Liver (tissue), 9 donors: Measurements from ENCODE around the gene PRSS12. TPM values are rescaled to one million over a fixed set of nuclear protein-coding genes. Genes with fewer than 3 reads are reported as not detected.

Experiments
- DNase-seq: peaks from one replicate; pipeline ENCODE4 v3.0.0-alpha.2; 2017; ENCODE audit warnings: low spot score
- H3K27ac ChIP-seq, 2 donors: one replicate each; pipeline ENCODE4 v1.7.0; 2013; ENCODE audit warnings: inconsistent platforms in 2 of 2, low read length in 2 of 2, control low read depth in 1 of 2, low read depth in 1 of 2, mild to moderate bottlenecking in 1 of 2
- H3K27me3 ChIP-seq, 4 donors: one replicate each; pipeline versions ENCODE4 v1.6.1 to v1.7.0; 2013; ENCODE audit warnings: low read length in 3 of 4, inconsistent platforms in 1 of 4, mild to moderate bottlenecking in 1 of 4, moderate library complexity in 1 of 4; ENCODE audit not compliant: control insufficient read depth in 4 of 4, insufficient read depth in 4 of 4
- H3K36me3 ChIP-seq, 4 donors: one replicate each; pipeline versions ENCODE4 v1.6.1 to v1.7.0; 2013; ENCODE audit warnings: low read length in 3 of 4, mild to moderate bottlenecking in 3 of 4, low read depth in 1 of 4, moderate library complexity in 1 of 4; ENCODE audit not compliant: control insufficient read depth in 4 of 4, insufficient read depth in 3 of 4
- H3K4me1 ChIP-seq, 4 donors: one replicate each; pipeline versions ENCODE4 v1.6.1 to v1.7.0; 2013; ENCODE audit warnings: low read length in 3 of 4, mild to moderate bottlenecking in 3 of 4, moderate library complexity in 1 of 4; ENCODE audit not compliant: control insufficient read depth in 4 of 4, insufficient read depth in 4 of 4
- H3K4me3 ChIP-seq, 3 donors: one replicate each; pipeline versions ENCODE4 v1.6.1 to v1.7.0; 2013; ENCODE audit warnings: low read length in 3 of 3, control low read depth in 1 of 3, low read depth in 1 of 3, mild to moderate bottlenecking in 1 of 3
- H3K9ac ChIP-seq, 2 donors: one replicate each; pipeline ENCODE4 v1.7.0; 2013; ENCODE audit warnings: low read length in 2 of 2, mild to moderate bottlenecking in 2 of 2, moderate library complexity in 2 of 2, control low read depth in 1 of 2, low read depth in 1 of 2
- H3K9me3 ChIP-seq, 4 donors: one replicate each; pipeline versions ENCODE4 v1.6.1 to v1.7.0; 2013; ENCODE audit warnings: low read length in 3 of 4; ENCODE audit not compliant: control insufficient read depth in 4 of 4
- CTCF ChIP-seq: fragments of 150-350 bp; IDR thresholded peaks from 2 replicates; pipeline ENCODE4 v1.5.1; 2017; ENCODE audit warnings: improper control_type of control experiment, low read depth, low read length; ENCODE audit not compliant: missing input control
- EGR1 ChIP-seq, 2 donors: IDR thresholded peaks; 2 replicates each; pipeline ENCODE4 v1.6.1; 2016 to 2018; ENCODE audit warnings: antibody characterized with exemption in 2 of 2, low read depth in 2 of 2
- FOXA1 ChIP-seq: IDR thresholded peaks from 2 replicates; pipeline ENCODE4 v1.6.1; 2016; ENCODE audit warnings: antibody characterized with exemption
- FOXA2 ChIP-seq: IDR thresholded peaks from 2 replicates; pipeline ENCODE4 v1.6.1; 2016; ENCODE audit warnings: antibody characterized with exemption
- GABPA ChIP-seq, 2 donors: IDR thresholded peaks in 1 of 2; conservative IDR thresholded peaks in 1 of 2; 2 replicates each; pipeline ENCODE4 v1.6.1; 2016; ENCODE audit warnings: antibody characterized with exemption in 2 of 2, mild to moderate bottlenecking in 1 of 2, moderate library complexity in 1 of 2
- HNF4A ChIP-seq, 2 donors: conservative IDR thresholded peaks; 2 replicates each; pipeline ENCODE4 v1.6.1; 2016; ENCODE audit warnings: antibody characterized with exemption in 2 of 2, mild to moderate bottlenecking in 2 of 2
- HNF4G ChIP-seq: IDR thresholded peaks from 2 replicates; pipeline ENCODE4 v1.6.1; 2016; ENCODE audit warnings: antibody characterized with exemption
- JUND ChIP-seq, 2 donors: IDR thresholded peaks; 2 replicates each; pipeline ENCODE4 v1.6.1; 2016; ENCODE audit warnings: antibody characterized with exemption in 2 of 2
- RAD21 ChIP-seq, 2 donors: IDR thresholded peaks; 2 replicates each; pipeline ENCODE4 v1.6.1; 2016; ENCODE audit warnings: antibody characterized with exemption in 2 of 2, mild to moderate bottlenecking in 2 of 2
- RXRA ChIP-seq, 2 donors: IDR thresholded peaks; 2 replicates each; pipeline ENCODE4 v1.6.1; 2017 to 2018; ENCODE audit warnings: antibody characterized with exemption in 2 of 2, mild to moderate bottlenecking in 1 of 2
- SP1 ChIP-seq: IDR thresholded peaks from 2 replicates; pipeline ENCODE4 v1.6.1; 2018; ENCODE audit warnings: antibody characterized with exemption, mild to moderate bottlenecking
- TAF1 ChIP-seq: conservative IDR thresholded peaks from 2 replicates; pipeline ENCODE4 v1.6.1; 2016; ENCODE audit warnings: antibody characterized with exemption, mild to moderate bottlenecking
- YY1 ChIP-seq: IDR thresholded peaks from 2 replicates; pipeline ENCODE4 v1.6.1; 2016; ENCODE audit warnings: antibody characterized with exemption, mild to moderate bottlenecking
- ZBTB33 ChIP-seq: IDR thresholded peaks from 2 replicates; pipeline ENCODE4 v1.6.1; 2016; ENCODE audit warnings: antibody characterized with exemption
- WGBS: extraction: QIAGEN DNeasy Blood & Tissue Kit; methylation state at CpG from one replicate; pipeline ENCODE4 v1.1.7; 2013; 5-methylcytosine and 5-hydroxymethylcytosine counted together
- polyA plus RNA-seq, 2 donors: library from polyadenylated mRNA; stranded (reverse) in 1 of 2; unstranded in 1 of 2; fragments of 200-250 nt in 1 of 2; fragments of >200 nt in 1 of 2; fragmentation: Nextera tagmentation in 1 of 2; extraction: Ambion mirVana in 1 of 2; gene quantifications; one replicate each; pipeline versions ENCODE4 v1.2.1 to v1.2.3, GENCODE V29; 2013 to 2015
- total RNA-seq, 2 donors: library from RNA; depleted of rRNA; stranded (reverse); fragments of >200 nt; gene quantifications; one replicate each; pipeline ENCODE4 v1.2.3, GENCODE V29; 2014
- TF ChIP-seq, protein P1 (sequence below): IDR thresholded peaks from 2 replicates; pipeline ENCODE4 v1.6.1; 2016; ENCODE audit warnings: antibody characterized with exemption
- TF ChIP-seq, protein P2 (sequence below): IDR thresholded peaks from 2 replicates; pipeline ENCODE4 v1.6.1; 2016; ENCODE audit warnings: antibody characterized with exemption, mild to moderate bottlenecking
- donor health status: healthy.
- donor health status: healthy.
- donor health status: healthy.
- donor health status: healthy.
- donor health status: healthy.

PRSS12 gene
- total and polyA plus RNA-seq, 4 donors: 0.07 to 0.25 (median 0.10) TPM

DNA sequence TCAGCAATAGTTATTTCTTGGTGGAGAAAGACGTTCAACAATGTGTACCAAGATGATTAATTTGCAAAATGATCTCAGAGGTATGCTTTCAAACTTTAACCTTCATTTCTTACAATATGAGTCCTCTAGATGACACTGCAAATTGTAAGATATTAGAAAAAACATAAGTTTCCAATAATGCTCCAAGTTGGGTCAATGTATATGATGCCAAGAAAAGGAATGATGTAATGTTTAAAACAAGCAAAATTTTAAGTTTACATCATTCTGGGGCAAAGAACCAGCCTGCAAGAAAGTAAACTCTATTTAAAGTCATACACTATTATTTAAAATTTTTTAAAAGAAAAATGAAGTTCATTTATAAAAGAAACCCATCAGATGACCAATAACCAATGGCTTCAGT, 56.1 kb downstream of the PRSS12 start:
- Histone ChIP-seq H3K4me1 (no peaks in the 10 kb centered on the region), H3K36me3 (no peaks in the 10 kb centered on the region), H3K9ac (no peak overlapping the region), H3K27ac (no peak overlapping the region), H3K9me3 (no peaks in the 10 kb centered on the region), H3K4me3 (no peak overlapping the region), H3K27me3 (no peaks in the 10 kb centered on the region)
- WGBS: 87% methylated on average over 1 of the region's 1 CpG
- TF ChIP-seq HNF4G (no peak), EGR1 (IDR thresholded peaks at IDR 0.05; ENCODE audit: low read depth in 2 of 2) (no peak), FOXA1 (no peak), RAD21 (IDR thresholded peaks at IDR 0.05) (no peak), TAF1 (no peak), GABPA (IDR thresholded peaks at IDR 0.05 in 1 of 2, conservative IDR thresholded peaks at IDR 0.05 in 1 of 2) (no peak), RXRA (IDR thresholded peaks at IDR 0.05) (no peak)
- TF ChIP-seq, protein P1, sequence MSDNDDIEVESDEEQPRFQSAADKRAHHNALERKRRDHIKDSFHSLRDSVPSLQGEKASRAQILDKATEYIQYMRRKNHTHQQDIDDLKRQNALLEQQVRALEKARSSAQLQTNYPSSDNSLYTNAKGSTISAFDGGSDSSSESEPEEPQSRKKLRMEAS: no peak
- no peak for DNase-seq

- Histone ChIP-seq H3K4me1 (peaks cover 0 to 14% (median 11%) of the 10 kb centered on the region in 4 donors), H3K27ac (no peak overlapping the region), H3K9me3 (no peaks in the 10 kb centered on the region), H3K36me3 (no peaks in the 10 kb centered on the region), H3K9ac (no peak overlapping the region), H3K4me3 (no peak overlapping the region), H3K27me3 (no peaks in the 10 kb centered on the region)
- WGBS: 87% methylated on average over 2 of the region's 2 CpGs
- no peak for DNase-seq
- TF ChIP-seq YY1 (no peak), SP1 (no peak), EGR1 (IDR thresholded peaks at IDR 0.05; ENCODE audit: low read depth in 2 of 2) (no peak), ZBTB33 (no peak), FOXA2 (no peak), GABPA (IDR thresholded peaks at IDR 0.05 in 1 of 2, conservative IDR thresholded peaks at IDR 0.05 in 1 of 2) (no peak), FOXA1 (no peak), HNF4A (conservative IDR thresholded peaks at IDR 0.05) (no peak), RAD21 (IDR thresholded peaks at IDR 0.05) (no peak), HNF4G (no peak), RXRA (IDR thresholded peaks at IDR 0.05) (no peak), TAF1 (no peak), CTCF (no peak), JUND (IDR thresholded peaks at IDR 0.05) (no peak)
- TF ChIP-seq, protein P2, sequence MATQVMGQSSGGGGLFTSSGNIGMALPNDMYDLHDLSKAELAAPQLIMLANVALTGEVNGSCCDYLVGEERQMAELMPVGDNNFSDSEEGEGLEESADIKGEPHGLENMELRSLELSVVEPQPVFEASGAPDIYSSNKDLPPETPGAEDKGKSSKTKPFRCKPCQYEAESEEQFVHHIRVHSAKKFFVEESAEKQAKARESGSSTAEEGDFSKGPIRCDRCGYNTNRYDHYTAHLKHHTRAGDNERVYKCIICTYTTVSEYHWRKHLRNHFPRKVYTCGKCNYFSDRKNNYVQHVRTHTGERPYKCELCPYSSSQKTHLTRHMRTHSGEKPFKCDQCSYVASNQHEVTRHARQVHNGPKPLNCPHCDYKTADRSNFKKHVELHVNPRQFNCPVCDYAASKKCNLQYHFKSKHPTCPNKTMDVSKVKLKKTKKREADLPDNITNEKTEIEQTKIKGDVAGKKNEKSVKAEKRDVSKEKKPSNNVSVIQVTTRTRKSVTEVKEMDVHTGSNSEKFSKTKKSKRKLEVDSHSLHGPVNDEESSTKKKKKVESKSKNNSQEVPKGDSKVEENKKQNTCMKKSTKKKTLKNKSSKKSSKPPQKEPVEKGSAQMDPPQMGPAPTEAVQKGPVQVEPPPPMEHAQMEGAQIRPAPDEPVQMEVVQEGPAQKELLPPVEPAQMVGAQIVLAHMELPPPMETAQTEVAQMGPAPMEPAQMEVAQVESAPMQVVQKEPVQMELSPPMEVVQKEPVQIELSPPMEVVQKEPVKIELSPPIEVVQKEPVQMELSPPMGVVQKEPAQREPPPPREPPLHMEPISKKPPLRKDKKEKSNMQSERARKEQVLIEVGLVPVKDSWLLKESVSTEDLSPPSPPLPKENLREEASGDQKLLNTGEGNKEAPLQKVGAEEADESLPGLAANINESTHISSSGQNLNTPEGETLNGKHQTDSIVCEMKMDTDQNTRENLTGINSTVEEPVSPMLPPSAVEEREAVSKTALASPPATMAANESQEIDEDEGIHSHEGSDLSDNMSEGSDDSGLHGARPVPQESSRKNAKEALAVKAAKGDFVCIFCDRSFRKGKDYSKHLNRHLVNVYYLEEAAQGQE: no peak
- TF ChIP-seq, protein P1: no peak
Measured at GRCh38 chr4:118290951-118291350, 61.9 kb downstream of the PRSS12 start.
